ENCODE data around the gene PDK1. TPM values are rescaled to one million over a fixed set of nuclear protein-coding genes. Genes with fewer than 3 reads are reported as not detected.

Gene PDK1
- total and polyA plus RNA-seq, 11 donors = 6.7 to 69.0 (median 49.5) TPM

- Histone ChIP-seq H3K27me3 (no peaks in the 10 kb centered on the region), H3K9me3 (no peaks in the 10 kb centered on the region), H3K4me1 (peaks cover 0 to 23% (median 9%) of the 10 kb centered on the region in 12 donors), H3K36me3 (no peaks in the 10 kb centered on the region), H3K27ac (no peak overlapping the region), H3K4me3 (no peak overlapping the region)
- intact Hi-C loops (cut with DNase I) = no loop called here
- 90 to 95% (median 91%) methylated on average over 4 of the region's 4 CpGs for WGBS, 4 donors
- TF ChIP-seq POLR2A (IDR thresholded peaks at IDR 0.05) (no peak), CTCF (IDR thresholded peaks at IDR 0.05) (no peak)
- DNase-seq (no peak), ATAC-seq (no peak)
Observed at GRCh38 chr2:172552547-172553291, 3.2 kb upstream of the PDK1 start.

- Histone ChIP-seq H3K36me3 (peaks cover 0 to 3% (median 0%) of the 10 kb centered on the region in 9 donors), H3K4me3 (peak overlapping the region in 11 of 12 donors; percentile 57 to 96 (median 81)), H3K27ac (peak overlapping the region in 11 of 12 donors; percentile 22 to 97 (median 95)), H3K4me1 (peaks cover 0 to 23% (median 9%) of the 10 kb centered on the region in 12 donors), H3K9me3 (no peaks in the 10 kb centered on the region), H3K27me3 (no peaks in the 10 kb centered on the region)
- intact Hi-C loops (cut with DNase I) = no loop called here
- no peak for ATAC-seq
- no peak for DNase-seq
- TF ChIP-seq POLR2A (IDR thresholded peaks at IDR 0.05) (no peak), CTCF (IDR thresholded peaks at IDR 0.05) (no peak)
- WGBS, 4 donors = 54 to 69% (median 63%) methylated on average over 18 of the region's 18 CpGs
Observed at GRCh38 chr2:172554352-172555271, 1.3 kb upstream of the PDK1 start.

GRCh38 chr2:172555272-172555521 lies 693 bp upstream of the PDK1 start:
- DNase-seq = no peak
- Histone ChIP-seq H3K4me3 (peak overlapping the region; percentile 57 to 96 (median 81)), H3K36me3 (peaks cover 0 to 9% (median 0%) of the 10 kb centered on the region in 9 donors), H3K27ac (peak overlapping the region; percentile 22 to 97 (median 95)), H3K4me1 (peaks cover 0 to 23% (median 9%) of the 10 kb centered on the region in 12 donors), H3K27me3 (no peaks in the 10 kb centered on the region), H3K9me3 (no peaks in the 10 kb centered on the region)
- intact Hi-C loops (cut with DNase I) = no loop called here
- no peak for TF ChIP-seq POLR2A (IDR thresholded peaks at IDR 0.05)
- TF ChIP-seq CTCF (IDR thresholded peaks at IDR 0.05) = no peak
- WGBS, 4 donors = 6 to 7% (median 6%) methylated on average over 8 of the region's 8 CpGs
- no peak for ATAC-seq

All from heart left ventricle (tissue), 16 donors.